GM12891 (cell line): ENCODE data around the gene CCDC195.

Experiments used
- POLR2A ChIP-seq: IDR thresholded peaks from 2 replicates; pipeline ENCODE4 v1.6.1; 2011; ENCODE audit warnings: low read depth, low read length, control low read depth
- POU2F2 ChIP-seq: IDR thresholded peaks from 2 replicates; pipeline ENCODE4 v1.6.1; 2011; ENCODE audit warnings: low read depth, mild to moderate bottlenecking, control low read depth, low read length, moderate library complexity

DNA sequence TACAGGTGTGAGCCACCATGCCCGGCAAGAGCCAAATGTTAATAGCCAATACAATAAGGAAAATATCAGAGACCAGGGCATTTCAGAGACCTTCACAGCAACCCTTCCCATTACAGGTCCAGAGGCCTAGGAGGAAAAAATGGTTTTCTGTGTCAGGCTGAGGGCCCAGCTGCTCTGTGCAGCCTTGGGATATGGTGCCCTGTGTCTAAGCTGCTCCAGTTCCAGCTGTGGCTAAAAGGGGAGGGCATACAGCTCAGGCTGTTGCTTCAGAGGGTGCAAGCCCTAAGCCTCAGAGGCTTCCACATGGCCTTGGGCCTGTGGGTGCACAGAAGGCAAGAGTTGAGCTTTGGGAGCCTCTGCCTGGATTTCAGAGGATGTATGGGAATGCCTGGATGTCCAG lies 20.1 kb upstream of the CCDC195 start:
- TF ChIP-seq POLR2A, result no peak
- TF ChIP-seq POU2F2, result no peak
